IPS-18a (cell line): ENCODE measurements around the gene FRRS1L.

Experiments
- H3K27ac ChIP-seq: one replicate; pipeline ENCODE4 v1.5.1; 2013; ENCODE audit warnings: low read length
- H3K27me3 ChIP-seq: one replicate; pipeline ENCODE4 v1.6.1; 2013; ENCODE audit warnings: mild to moderate bottlenecking, low read length; ENCODE audit not compliant: control insufficient read depth, insufficient read depth
- H3K36me3 ChIP-seq: one replicate; pipeline ENCODE4 v1.6.1; 2013; ENCODE audit warnings: low read depth, low read length; ENCODE audit not compliant: control insufficient read depth
- H3K4me1 ChIP-seq: one replicate; pipeline ENCODE4 v1.6.1; 2013; ENCODE audit warnings: low read depth, low read length; ENCODE audit not compliant: control insufficient read depth
- H3K4me3 ChIP-seq: one replicate; pipeline ENCODE4 v1.5.1; 2013; ENCODE audit warnings: low read length
- H3K9ac ChIP-seq: one replicate; pipeline ENCODE4 v1.6.1; 2013; ENCODE audit warnings: mild to moderate bottlenecking, low read length, moderate library complexity
- H3K9me3 ChIP-seq: one replicate; pipeline ENCODE4 v1.6.1; 2013; ENCODE audit warnings: low read depth, low read length; ENCODE audit not compliant: control insufficient read depth

The FRRS1L gene

GRCh38 chr9:109166771-109167601 lies at the start of gene FRRS1L:
TSS of gene FRRS1L (minus strand) at chr9:109167249. CDS start at chr9:109167138, 111 bp downstream.
- Histone ChIP-seq H3K27me3 (peaks cover 35% of the 10 kb centered on the region), H3K4me3 (peak within 1 kb of the TSS; percentile 54), H3K9me3 (no peaks in the 10 kb centered on the region), H3K36me3 (no peaks in the 10 kb centered on the region), H3K4me1 (peaks cover 6% of the 10 kb centered on the region), H3K9ac (no peak within 1 kb of the TSS), H3K27ac (no peak within 1 kb of the TSS)

- Histone ChIP-seq H3K27ac (no peak overlapping the region), H3K36me3 (no peaks in the 10 kb centered on the region), H3K4me1 (no peaks in the 10 kb centered on the region), H3K9ac (no peak overlapping the region), H3K4me3 (no peak overlapping the region), H3K27me3 (no peaks in the 10 kb centered on the region), H3K9me3 (no peaks in the 10 kb centered on the region)
These were observed 47.4 kb upstream of the FRRS1L start for GRCh38 chr9:109214414-109214813.

GRCh38 chr9:109213285-109214121 lies 46.5 kb upstream of the FRRS1L start:
- H3K27ac ChIP-seq, result no peak overlapping the region
- H3K27me3 ChIP-seq, result no peaks in the 10 kb centered on the region
- H3K9ac ChIP-seq, result no peak overlapping the region
- no peaks in the 10 kb centered on the region for H3K36me3 ChIP-seq
- no peaks in the 10 kb centered on the region for H3K9me3 ChIP-seq
- H3K4me1 ChIP-seq, result no peaks in the 10 kb centered on the region
- no peak overlapping the region for H3K4me3 ChIP-seq

- H3K4me3 ChIP-seq, result no peak overlapping the region
- no peaks in the 10 kb centered on the region for H3K36me3 ChIP-seq
- H3K9me3 ChIP-seq, result no peaks in the 10 kb centered on the region
- no peaks in the 10 kb centered on the region for H3K4me1 ChIP-seq
- H3K27ac ChIP-seq, result no peak overlapping the region
- no peak overlapping the region for H3K9ac ChIP-seq
- no peaks in the 10 kb centered on the region for H3K27me3 ChIP-seq
These were observed 45.7 kb upstream of the FRRS1L start for GRCh38 chr9:109212768-109213167.

GRCh38 chr9:109206670-109207069 lies 39.6 kb upstream of the FRRS1L start:
- H3K9me3 ChIP-seq, result no peaks in the 10 kb centered on the region
- no peak overlapping the region for H3K4me3 ChIP-seq
- no peaks in the 10 kb centered on the region for H3K36me3 ChIP-seq
- no peaks in the 10 kb centered on the region for H3K4me1 ChIP-seq
- H3K27ac ChIP-seq, result no peak overlapping the region
- no peak overlapping the region for H3K9ac ChIP-seq
- H3K27me3 ChIP-seq, result no peaks in the 10 kb centered on the region

GRCh38 chr9:109205526-109205925 lies 38.5 kb upstream of the FRRS1L start:
- Histone ChIP-seq H3K4me3 (no peak overlapping the region), H3K9me3 (no peaks in the 10 kb centered on the region), H3K27me3 (no peaks in the 10 kb centered on the region), H3K9ac (no peak overlapping the region), H3K4me1 (no peaks in the 10 kb centered on the region), H3K36me3 (no peaks in the 10 kb centered on the region), H3K27ac (no peak overlapping the region)

- H3K27me3 ChIP-seq, result no peaks in the 10 kb centered on the region
- no peaks in the 10 kb centered on the region for H3K4me1 ChIP-seq
- no peak overlapping the region for H3K27ac ChIP-seq
- no peak overlapping the region for H3K4me3 ChIP-seq
- H3K9me3 ChIP-seq, result no peaks in the 10 kb centered on the region
- no peaks in the 10 kb centered on the region for H3K36me3 ChIP-seq
- H3K9ac ChIP-seq, result no peak overlapping the region
These were observed 36.8 kb upstream of the FRRS1L start for GRCh38 chr9:109203761-109204360.

GRCh38 chr9:109199676-109200075 lies 32.6 kb upstream of the FRRS1L start:
- H3K9ac ChIP-seq, result no peak overlapping the region
- no peaks in the 10 kb centered on the region for H3K4me1 ChIP-seq
- H3K27ac ChIP-seq, result no peak overlapping the region
- H3K9me3 ChIP-seq, result no peaks in the 10 kb centered on the region
- H3K27me3 ChIP-seq, result no peaks in the 10 kb centered on the region
- H3K36me3 ChIP-seq, result no peaks in the 10 kb centered on the region
- H3K4me3 ChIP-seq, result no peak overlapping the region

GRCh38 chr9:109198736-109199382 lies 31.8 kb upstream of the FRRS1L start:
- Histone ChIP-seq H3K27me3 (no peaks in the 10 kb centered on the region), H3K9ac (no peak overlapping the region), H3K9me3 (no peaks in the 10 kb centered on the region), H3K36me3 (no peaks in the 10 kb centered on the region), H3K4me1 (no peaks in the 10 kb centered on the region), H3K4me3 (no peak overlapping the region), H3K27ac (no peak overlapping the region)

GRCh38 chr9:109193974-109194556 lies 27.0 kb upstream of the FRRS1L start:
- H3K36me3 ChIP-seq, result no peaks in the 10 kb centered on the region
- no peak overlapping the region for H3K9ac ChIP-seq
- H3K4me3 ChIP-seq, result no peak overlapping the region
- no peaks in the 10 kb centered on the region for H3K9me3 ChIP-seq
- no peaks in the 10 kb centered on the region for H3K4me1 ChIP-seq
- H3K27ac ChIP-seq, result no peak overlapping the region
- no peaks in the 10 kb centered on the region for H3K27me3 ChIP-seq
